HG02840 (cell line): ENCODE measurements around the gene ARHGAP45.

ENCODE experiments used
- ATAC-seq: cut with Tn5 transposase; IDR thresholded peaks from one replicate; pipeline ENCODE4 v1.9.1; 2021; ENCODE audit warnings: mild to moderate bottlenecking, moderate library complexity, moderate number of reproducible peaks; ENCODE audit not compliant: unreplicated experiment, low FRiP score

ARHGAP45 gene

GRCh38 chr19:1069009-1069779 is 2.2 kb downstream of the ARHGAP45 start:
- no peak for ATAC-seq

- ATAC-seq = no peak
Measured at GRCh38 chr19:1070576-1070930, 3.6 kb downstream of the ARHGAP45 start.

- ATAC-seq = no peak
Measured at GRCh38 chr19:1070931-1071791, 4.2 kb downstream of the ARHGAP45 start.

- no peak for ATAC-seq
Measured at GRCh38 chr19:1072371-1073015, 5.5 kb downstream of the ARHGAP45 start.

- ATAC-seq = no peak
Measured at GRCh38 chr19:1073063-1073955, 6.3 kb downstream of the ARHGAP45 start.

GRCh38 chr19:1073956-1074517 is 7.1 kb downstream of the ARHGAP45 start:
- ATAC-seq = no peak

GRCh38 chr19:1074544-1075283 is 7.7 kb downstream of the ARHGAP45 start:
- no peak for ATAC-seq

- ATAC-seq = no peak
Measured at GRCh38 chr19:1076046-1076386, 9.0 kb downstream of the ARHGAP45 start.

GRCh38 chr19:1076951-1077350 is 10.0 kb downstream of the ARHGAP45 start:
- peak; percentile 46 for ATAC-seq

- no peak for ATAC-seq
Measured at GRCh38 chr19:1079566-1080111, 12.7 kb downstream of the ARHGAP45 start.

- no peak for ATAC-seq
Measured at GRCh38 chr19:1080360-1081161, 13.6 kb downstream of the ARHGAP45 start.

- no peak for ATAC-seq
Measured at GRCh38 chr19:1081301-1082164, 14.6 kb downstream of the ARHGAP45 start.

GRCh38 chr19:1082165-1082927 is 15.4 kb downstream of the ARHGAP45 start:
- no peak for ATAC-seq

GRCh38 chr19:1082928-1083816 is 16.2 kb downstream of the ARHGAP45 start:
- ATAC-seq = no peak

GRCh38 chr19:1084024-1084868 is 17.3 kb downstream of the ARHGAP45 start:
- no peak for ATAC-seq
